Peyer's patch (tissue), 4 donors: Measurements from ENCODE around the gene HES4.

ENCODE experiments used
- CTCF ChIP-seq, 6 experiments: fragments of 450-650 bp in 4 of 6; fragments of 200-600 bp in 2 of 6; sonication (generic) in 1 of 6; IDR thresholded peaks; one replicate each; pipeline ENCODE4 v1.5.1; 2017 to 2019; ENCODE audit warnings: antibody characterized with exemption in 6 of 6, mild to moderate bottlenecking in 3 of 6, moderate library complexity in 1 of 6
- POLR2A ChIP-seq, 2 donors: fragments of 450-650 bp; IDR thresholded peaks; one replicate each; pipeline ENCODE4 v1.5.1; 2017; ENCODE audit warnings: antibody characterized with exemption in 2 of 2, mild to moderate bottlenecking in 2 of 2, moderate library complexity in 2 of 2

- TF ChIP-seq CTCF (IDR thresholded peaks at IDR 0.05) (no peak), POLR2A (IDR thresholded peaks at IDR 0.05) (no peak)
Observed at GRCh38 chr1:974687-975328, 25.1 kb downstream of the HES4 start.
